Mucosa of descending colon (tissue), 3 donors: ENCODE measurements around the gene KSR1. TPM values are rescaled to one million over a fixed set of nuclear protein-coding genes. Genes with fewer than 3 reads are reported as not detected.

Experiments used
- ATAC-seq: fragments of 200-7000 bp; cut with Tn5 transposase; one replicate; pipeline ENCODE4 v1.9.1; 2020; ENCODE audit warnings: mild to moderate bottlenecking, moderate library complexity
- DNase-seq, 3 donors: peaks; one replicate each; pipeline ENCODE4 v3.0.0-alpha.2; 2020
- H3K36me3 ChIP-seq: fragments of 200-600 bp; one replicate; pipeline ENCODE4 v1.8.0; 2021; ENCODE audit warnings: low read depth, mild to moderate bottlenecking
- H3K4me1 ChIP-seq: fragments of 200-600 bp; one replicate; pipeline ENCODE4 v1.8.0; 2021; ENCODE audit warnings: low read depth, mild to moderate bottlenecking
- H3K4me3 ChIP-seq: fragments of 200-600 bp; one replicate; pipeline ENCODE4 v1.8.0; 2021; ENCODE audit warnings: mild to moderate bottlenecking
- H3K9me3 ChIP-seq: fragments of 200-600 bp; one replicate; pipeline ENCODE4 v1.8.0; 2021; ENCODE audit warnings: mild to moderate bottlenecking
- intact Hi-C, 2 donors: fragments of 100-400 bp; cut with DNase I in 1 of 2; cut with micrococcal nuclease in 1 of 2; formaldehyde crosslinking; loops; one replicate each; pipeline versions ENCODE4 v1.11.0 to v1.11.1; 2022; cut with DNase I, micrococcal nuclease
- total RNA-seq, 3 donors: library from RNA; stranded (reverse); fragmentation: NEBNext Ultra II Directional in 2 of 3; extraction: Animal tissue kit (Norgen Biotek cat#: 25700) in 2 of 3; gene quantifications; one replicate each; pipeline versions ENCODE4 v1.2.1 to v1.2.4, GENCODE V29; 2021 to 2023
- TF ChIP-seq, protein P1 (sequence below): fragments of 200-600 bp; IDR thresholded peaks from one replicate; pipeline ENCODE4 v1.8.0; 2022; ENCODE audit warnings: antibody characterized with exemption, mild to moderate bottlenecking
- donor health status: DM: no; HTN: no; CAD: no; lungs with moderate emphysema.
- donor health status: DM: no; HTN: no; CAD: no.
- donor health status: DM: no; HTN: yes; CAD: no.

KSR1 gene
- total RNA-seq, 3 donors from 2014 or later, result 20.5 to 50.4 (median 21.3) TPM

DNA sequence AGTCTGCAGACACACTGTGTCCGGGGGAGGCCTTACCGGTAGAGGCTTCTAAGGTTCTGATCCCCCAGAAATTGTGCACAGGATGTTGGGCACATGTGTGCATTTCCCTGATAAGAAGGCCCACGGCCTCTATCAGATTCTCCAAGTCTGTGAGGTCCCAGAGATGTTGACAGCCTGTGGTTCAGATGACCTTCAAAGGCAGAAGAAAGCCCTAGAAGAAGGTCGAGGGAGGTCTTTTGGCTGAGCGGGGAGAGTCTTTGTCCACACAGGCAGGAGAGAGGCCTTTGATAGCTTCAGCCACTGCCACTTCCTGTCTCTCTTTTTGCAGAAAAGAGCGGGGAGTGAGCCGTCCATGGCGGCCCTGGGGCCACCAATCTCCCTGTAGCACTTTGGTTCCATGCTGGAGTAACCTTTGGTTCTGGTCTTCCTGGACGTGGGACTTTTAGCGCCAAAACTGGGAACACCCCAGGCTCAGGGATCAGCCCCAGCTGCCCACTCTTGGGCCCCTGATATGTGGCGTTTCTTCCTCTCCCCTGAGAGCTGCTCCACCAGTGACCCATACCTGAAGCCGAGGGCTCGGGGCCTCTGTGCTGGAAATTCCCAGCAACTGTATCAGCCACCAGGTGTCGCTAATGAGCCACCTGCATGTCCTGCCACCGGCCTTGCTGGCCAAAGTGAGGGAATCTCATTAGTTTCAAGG is 146.6 kb downstream of the KSR1 start:
- peak; percentile 73 for ATAC-seq

DNA sequence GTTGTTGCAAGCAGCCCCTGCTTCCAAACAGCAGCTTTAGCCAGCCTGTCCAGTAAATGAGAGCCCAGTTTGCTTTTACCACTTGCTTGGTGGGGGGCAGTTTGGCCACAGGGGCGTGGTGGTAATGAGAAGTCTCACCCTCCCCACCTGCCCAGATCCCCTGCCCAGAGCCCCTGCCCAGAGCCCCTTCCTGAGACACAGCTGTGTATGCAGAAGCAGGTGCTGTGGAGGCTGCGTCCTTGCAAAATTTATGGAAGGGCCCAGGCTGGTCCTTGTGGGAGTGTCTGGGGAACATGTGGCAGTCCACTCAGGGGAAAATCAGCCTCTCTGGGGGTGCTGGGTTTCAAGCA is 147.1 kb downstream of the KSR1 start:
- peak in 1 of 3 donors; percentile 53 for DNase-seq
- intact Hi-C loops, result loop anchor here (5.0 to 10.0 kb wide), 5 partner anchors 49 to 369 kb away; partner anchors contain the start of gene KSR1 (in 1 of the 2)
- TF ChIP-seq, protein P1, sequence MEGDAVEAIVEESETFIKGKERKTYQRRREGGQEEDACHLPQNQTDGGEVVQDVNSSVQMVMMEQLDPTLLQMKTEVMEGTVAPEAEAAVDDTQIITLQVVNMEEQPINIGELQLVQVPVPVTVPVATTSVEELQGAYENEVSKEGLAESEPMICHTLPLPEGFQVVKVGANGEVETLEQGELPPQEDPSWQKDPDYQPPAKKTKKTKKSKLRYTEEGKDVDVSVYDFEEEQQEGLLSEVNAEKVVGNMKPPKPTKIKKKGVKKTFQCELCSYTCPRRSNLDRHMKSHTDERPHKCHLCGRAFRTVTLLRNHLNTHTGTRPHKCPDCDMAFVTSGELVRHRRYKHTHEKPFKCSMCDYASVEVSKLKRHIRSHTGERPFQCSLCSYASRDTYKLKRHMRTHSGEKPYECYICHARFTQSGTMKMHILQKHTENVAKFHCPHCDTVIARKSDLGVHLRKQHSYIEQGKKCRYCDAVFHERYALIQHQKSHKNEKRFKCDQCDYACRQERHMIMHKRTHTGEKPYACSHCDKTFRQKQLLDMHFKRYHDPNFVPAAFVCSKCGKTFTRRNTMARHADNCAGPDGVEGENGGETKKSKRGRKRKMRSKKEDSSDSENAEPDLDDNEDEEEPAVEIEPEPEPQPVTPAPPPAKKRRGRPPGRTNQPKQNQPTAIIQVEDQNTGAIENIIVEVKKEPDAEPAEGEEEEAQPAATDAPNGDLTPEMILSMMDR, result no peak

More for the DNA sequence above, 146.6 kb downstream of the KSR1 start:
- peaks cover 8% of the 10 kb centered on the region for H3K4me1 ChIP-seq
- DNase-seq, result peak; percentile 74 to 93 (median 83)
- no peaks in the 10 kb centered on the region for H3K36me3 ChIP-seq
- no peaks in the 10 kb centered on the region for H3K9me3 ChIP-seq
- TF ChIP-seq, protein P1, result peak; percentile 98
- no peak overlapping the region for H3K4me3 ChIP-seq
- intact Hi-C loops, result loop anchor here (5.0 to 10.0 kb wide), 5 partner anchors 49 to 368 kb away; partner anchors contain the start of gene KSR1 (in 1 of the 2)

DNA sequence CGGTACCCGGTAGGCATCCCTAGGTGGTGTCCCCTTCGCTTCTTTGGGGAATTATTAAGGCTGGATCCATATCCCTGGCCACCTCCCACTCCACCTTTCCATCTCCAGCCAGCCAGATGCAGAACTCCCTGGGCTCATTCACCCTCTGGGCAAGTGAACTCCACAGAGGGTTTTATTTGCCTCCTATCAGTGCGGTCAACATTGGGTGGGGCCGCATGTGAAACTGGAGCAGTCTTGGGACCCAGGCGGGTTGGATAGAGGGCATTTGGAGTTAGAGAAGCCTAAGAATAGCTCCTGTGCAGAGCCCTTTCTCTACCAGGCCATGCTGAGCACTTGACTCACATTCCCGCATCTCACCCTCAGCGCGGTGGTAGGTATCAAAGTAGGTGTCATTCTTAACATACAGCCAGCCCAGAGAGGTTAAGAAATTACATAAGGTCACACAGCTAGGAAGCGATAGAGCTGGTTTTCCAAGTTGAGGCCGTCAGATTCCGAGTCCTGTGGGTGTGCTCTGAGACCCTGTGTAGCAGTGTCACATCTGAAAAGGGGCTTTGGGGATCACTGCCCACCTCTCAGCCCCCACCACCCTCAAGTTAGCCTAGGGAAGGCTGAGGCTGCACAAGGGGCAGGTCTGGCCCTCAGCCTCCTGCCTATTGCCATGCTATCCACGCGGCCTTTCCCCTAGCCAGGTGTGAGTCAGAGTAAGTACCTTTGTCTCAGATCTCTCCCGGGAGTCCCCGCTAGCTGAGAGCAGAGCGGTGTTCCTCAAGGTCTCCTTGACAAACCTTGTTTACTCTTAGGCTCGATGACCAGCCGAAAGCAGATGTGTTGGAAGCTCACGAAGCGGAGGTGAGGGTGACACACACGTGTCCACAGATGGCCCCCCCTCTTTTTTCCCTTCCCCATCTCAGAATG is 147.9 kb downstream of the KSR1 start:
- no peaks in the 10 kb centered on the region for H3K36me3 ChIP-seq
- H3K4me3 ChIP-seq, result no peak overlapping the region
- H3K4me1 ChIP-seq, result peaks cover 8% of the 10 kb centered on the region
- peak; percentile 60 for ATAC-seq
- DNase-seq, result peak; percentile 49 to 57 (median 56)
- intact Hi-C loops, result loop anchor here (5.0 to 10.0 kb wide), 5 partner anchors 48 to 369 kb away; partner anchors contain the start of gene KSR1 (in 1 of the 2)
- H3K9me3 ChIP-seq, result no peaks in the 10 kb centered on the region
- TF ChIP-seq, protein P1, result no peak

More for the DNA sequence above, 147.1 kb downstream of the KSR1 start:
- Histone ChIP-seq H3K36me3 (no peaks in the 10 kb centered on the region), H3K9me3 (no peaks in the 10 kb centered on the region), H3K4me1 (peaks cover 8% of the 10 kb centered on the region), H3K4me3 (no peak overlapping the region)
- ATAC-seq, result no peak

DNA sequence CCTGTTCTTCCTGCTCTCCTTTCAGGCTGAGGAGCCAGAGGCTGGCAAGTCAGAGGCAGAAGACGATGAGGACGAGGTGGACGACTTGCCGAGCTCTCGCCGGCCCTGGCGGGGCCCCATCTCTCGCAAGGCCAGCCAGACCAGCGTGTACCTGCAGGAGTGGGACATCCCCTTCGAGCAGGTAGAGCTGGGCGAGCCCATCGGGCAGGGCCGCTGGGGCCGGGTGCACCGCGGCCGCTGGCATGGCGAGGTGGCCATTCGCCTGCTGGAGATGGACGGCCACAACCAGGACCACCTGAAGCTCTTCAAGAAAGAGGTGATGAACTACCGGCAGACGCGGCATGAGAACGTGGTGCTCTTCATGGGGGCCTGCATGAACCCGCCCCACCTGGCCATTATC is 149.2 kb downstream of the KSR1 start:
- no peak overlapping the region for H3K4me3 ChIP-seq
- no peak for ATAC-seq
- no peaks in the 10 kb centered on the region for H3K36me3 ChIP-seq
- TF ChIP-seq, protein P1, result no peak
- peak in 1 of 3 donors; percentile 40 for DNase-seq
- H3K9me3 ChIP-seq, result no peaks in the 10 kb centered on the region
- peaks cover 5% of the 10 kb centered on the region for H3K4me1 ChIP-seq
- intact Hi-C loops, result loop anchor here (10.0 kb wide), 2 partner anchors 151 to 371 kb away; partner anchors contain the start of gene KSR1 (in 1 of the 2)

DNA sequence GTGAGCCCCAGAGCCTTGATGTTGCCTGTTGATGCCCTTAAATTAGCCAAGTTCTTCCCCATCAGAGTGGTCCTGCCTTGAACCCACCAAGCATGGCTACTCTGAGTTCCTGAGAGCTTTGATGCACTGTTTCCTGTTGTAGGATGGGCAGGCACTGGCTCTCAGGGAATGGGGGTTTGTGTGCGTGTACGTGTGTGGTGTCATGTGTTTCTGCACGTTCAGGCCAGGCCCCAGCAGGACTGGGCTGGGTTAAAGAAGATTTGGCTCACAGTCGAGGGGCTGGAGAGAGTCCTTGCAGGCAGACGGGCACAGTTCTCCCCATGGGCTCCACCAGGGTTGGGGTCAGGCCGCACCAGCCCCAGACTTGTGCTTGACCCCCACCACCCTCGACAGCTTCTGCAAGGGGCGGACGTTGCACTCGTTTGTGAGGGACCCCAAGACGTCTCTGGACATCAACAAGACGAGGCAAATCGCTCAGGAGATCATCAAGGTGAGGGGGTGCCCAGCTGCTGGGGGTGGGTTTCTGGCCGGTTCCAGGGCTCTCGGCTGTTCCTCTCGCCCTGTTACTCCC is 151.4 kb downstream of the KSR1 start:
- TF ChIP-seq, protein P1, result no peak
- intact Hi-C loops, result loop anchor here (10.0 kb wide), 2 partner anchors 153 to 373 kb away; partner anchors contain the start of gene KSR1 (in 1 of the 2)
- peak in 1 of 3 donors; percentile 45 for DNase-seq
- H3K36me3 ChIP-seq, result no peaks in the 10 kb centered on the region
- no peak for ATAC-seq
- H3K4me3 ChIP-seq, result no peak overlapping the region
- no peaks in the 10 kb centered on the region for H3K9me3 ChIP-seq
- peaks cover 5% of the 10 kb centered on the region for H3K4me1 ChIP-seq
